ENCODE data around the gene CYP26B1. TPM values are rescaled to one million over a fixed set of nuclear protein-coding genes. Genes with fewer than 3 reads are reported as not detected.

Gene CYP26B1
- total RNA-seq, 1 experiment from 2014 or later: 3.0 TPM

GRCh38 chr2:72150861-72151356, 3.2 kb upstream of the CYP26B1 start:
- Mint-ChIP-seq H3K27ac (ENCODE audit: unreplicated experiment) (no peak overlapping the region), H3K36me3 (ENCODE audit: insufficient read depth, unreplicated experiment) (peaks cover 20% of the 10 kb centered on the region), H3K27me3 (ENCODE audit: unreplicated experiment) (peaks cover 71% of the 10 kb centered on the region), H3K4me3 (ENCODE audit: low read depth, unreplicated experiment) (peak overlapping the region; percentile 92), H3K9me3 (ENCODE audit: low read depth, unreplicated experiment) (no peaks in the 10 kb centered on the region), H3K4me1 (ENCODE audit: low read depth, unreplicated experiment) (peaks cover 31% of the 10 kb centered on the region)
- intact Hi-C loops (cut with micrococcal nuclease; ENCODE audit: unreplicated experiment): loop anchor here (1.0 to 5.0 kb wide), 6 partner anchors 227 to 604 kb away; no protein-coding TSS in a partner anchor
- CTCF ChIA-PET: interaction anchor here (0.6 to 3.5 kb wide), 16 partner anchors 13 to 736 kb away, joined by 3 to 118 read pairs (median 4); partner anchors contain the start of gene SPR
- no TSS peak for BruUV-seq (replicated peaks)
- DNase-seq: no peak
- TF ChIP-seq CTCF (IDR thresholded peaks at IDR 0.05; ENCODE audit: unreplicated experiment): no peak

GRCh38 chr2:72150157-72150860, 2.6 kb upstream of the CYP26B1 start:
- Mint-ChIP-seq H3K9me3 (ENCODE audit: low read depth, unreplicated experiment) (no peaks in the 10 kb centered on the region), H3K4me3 (ENCODE audit: low read depth, unreplicated experiment) (peak overlapping the region; percentile 92), H3K4me1 (ENCODE audit: low read depth, unreplicated experiment) (peaks cover 31% of the 10 kb centered on the region), H3K36me3 (ENCODE audit: insufficient read depth, unreplicated experiment) (peaks cover 25% of the 10 kb centered on the region), H3K27me3 (ENCODE audit: unreplicated experiment) (peaks cover 66% of the 10 kb centered on the region), H3K27ac (ENCODE audit: unreplicated experiment) (no peak overlapping the region)
- CTCF ChIA-PET: interaction anchor here (0.5 to 3.5 kb wide), 22 partner anchors 12 to 737 kb away, joined by 3 to 118 read pairs (median 3); partner anchors contain the start of gene SPR
- TF ChIP-seq CTCF (IDR thresholded peaks at IDR 0.05; ENCODE audit: unreplicated experiment): peak; percentile 72
- intact Hi-C loops (cut with micrococcal nuclease; ENCODE audit: unreplicated experiment): loop anchor here (1.0 to 5.0 kb wide), 6 partner anchors 226 to 603 kb away; no protein-coding TSS in a partner anchor
- BruUV-seq (replicated peaks): no TSS peak
- peak; percentile 93 for DNase-seq

- peak overlapping the region; percentile 92 for H3K4me3 Mint-ChIP-seq (ENCODE audit: low read depth, unreplicated experiment)
- DNase-seq: no peak
- intact Hi-C loops (cut with micrococcal nuclease; ENCODE audit: unreplicated experiment): loop anchor here (1.0 to 5.0 kb wide), 7 partner anchors 225 to 602 kb away; no protein-coding TSS in a partner anchor
- peaks cover 31% of the 10 kb centered on the region for H3K4me1 Mint-ChIP-seq (ENCODE audit: low read depth, unreplicated experiment)
- peak overlapping the region; percentile 19 for H3K27ac Mint-ChIP-seq (ENCODE audit: unreplicated experiment)
- TF ChIP-seq CTCF (IDR thresholded peaks at IDR 0.05; ENCODE audit: unreplicated experiment): no peak
- H3K36me3 Mint-ChIP-seq (ENCODE audit: insufficient read depth, unreplicated experiment): peaks cover 32% of the 10 kb centered on the region
- no TSS peak for BruUV-seq (replicated peaks)
- peaks cover 60% of the 10 kb centered on the region for H3K27me3 Mint-ChIP-seq (ENCODE audit: unreplicated experiment)
- CTCF ChIA-PET: interaction anchor here (0.5 to 3.5 kb wide), 19 partner anchors 11 to 737 kb away, joined by 3 to 118 read pairs (median 3); partner anchors contain the start of gene SPR
- no peaks in the 10 kb centered on the region for H3K9me3 Mint-ChIP-seq (ENCODE audit: low read depth, unreplicated experiment)
These were observed 2.0 kb upstream of the CYP26B1 start for GRCh38 chr2:72149556-72150156.

- CTCF ChIA-PET: interaction anchor here (0.6 to 3.5 kb wide), 4 partner anchors 56 to 430 kb away, joined by 3 to 118 read pairs (median 14); no protein-coding TSS in a partner anchor
- H3K27ac Mint-ChIP-seq (ENCODE audit: unreplicated experiment): peak overlapping the region; percentile 19
- DNase-seq: no peak
- no peak for TF ChIP-seq CTCF (IDR thresholded peaks at IDR 0.05; ENCODE audit: unreplicated experiment)
- H3K4me3 Mint-ChIP-seq (ENCODE audit: low read depth, unreplicated experiment): peak overlapping the region; percentile 92
- H3K4me1 Mint-ChIP-seq (ENCODE audit: low read depth, unreplicated experiment): peaks cover 31% of the 10 kb centered on the region
- peaks cover 37% of the 10 kb centered on the region for H3K36me3 Mint-ChIP-seq (ENCODE audit: insufficient read depth, unreplicated experiment)
- peaks cover 61% of the 10 kb centered on the region for H3K27me3 Mint-ChIP-seq (ENCODE audit: unreplicated experiment)
- BruUV-seq (replicated peaks): no TSS peak
- no peaks in the 10 kb centered on the region for H3K9me3 Mint-ChIP-seq (ENCODE audit: low read depth, unreplicated experiment)
- intact Hi-C loops (cut with micrococcal nuclease; ENCODE audit: unreplicated experiment): loop anchor here (2.0 kb wide), 1 partner anchor 598 kb away; no protein-coding TSS in a partner anchor
These were observed 1.3 kb upstream of the CYP26B1 start for GRCh38 chr2:72148837-72149555.

Data from Calu3 (cell line).